HepG2 (cell line): Measurements from ENCODE around the gene ADARB2. TPM values are rescaled to one million over a fixed set of nuclear protein-coding genes. Genes with fewer than 3 reads are reported as not detected.

Experiments used
- ATAC-seq: fragments of 200-7000 bp; cut with Tn5 transposase; 3 replicates; pipeline ENCODE4 v1.9.1; 2020; ENCODE audit warnings: mild to moderate bottlenecking, moderate library complexity
- BruUV-seq: library from RNA; stranded (reverse); fragments of 400-500 nt; replicated peaks from 2 replicates; lab custom pipeline; 2021; lab: Mats Ljungman, UMichigan
- CTCF ChIA-PET: fragments of 300-600 bp; formaldehyde crosslinking; extraction: SDS; loops from one replicate; lab custom pipeline; 2021; ENCODE audit warnings: low total read pairs, inconsistent platforms, low intra/inter-chr PET ratio; lab: Yijun Ruan, JAX
- POLR2A ChIA-PET: fragments of 350-600 bp; sonication (Branson Sonifier 250); formaldehyde crosslinking; loops from one replicate; lab custom pipeline; 2020; ENCODE audit warnings: antibody characterized with exemption, inconsistent platforms; lab: Yijun Ruan, JAX
- DNase-seq: peaks from one replicate; pipeline ENCODE4 v3.0.0-alpha.2; 2015; ENCODE audit warnings: low spot score
- FAIRE-seq: peaks from 3 replicates; lab custom pipeline; 2011; peaks lifted over from hg19 to GRCh38; lab: Jason Lieb, UNC
- H2AFZ ChIP-seq: one replicate; pipeline ENCODE4 v1.6.1; 2011; ENCODE audit warnings: low read length, inconsistent platforms
- H3K27ac ChIP-seq: fragments of 300-600 bp; 3 replicates; pipeline ENCODE4 v1.8.0; 2011; ENCODE audit warnings: mixed run types, mild to moderate bottlenecking, mixed read lengths, low read length, inconsistent platforms; ENCODE audit not compliant: insufficient read depth; ENCODE audit errors: extremely low read length
- H3K27me3 ChIP-seq, 2 experiments: fragments of 200-600 bp in 1 of 2; 2 replicates in 1 of 2; 3 replicates in 1 of 2; pipeline versions ENCODE4 v1.6.0 to v1.8.0; 2011; ENCODE audit warnings: low read length in 2 of 2, mild to moderate bottlenecking in 2 of 2, moderate library complexity in 2 of 2, inconsistent platforms in 1 of 2; ENCODE audit not compliant: insufficient read depth in 2 of 2, control insufficient read depth in 1 of 2
- H3K36me3 ChIP-seq, 2 experiments: fragments of 200-600 bp in 1 of 2; replicated peaks in 1 of 2; 2 replicates in 1 of 2; 3 replicates in 1 of 2; pipeline versions ENCODE4 v1.5.1 to v1.8.0; 2011; ENCODE audit warnings: low read length in 2 of 2, inconsistent platforms in 1 of 2; ENCODE audit not compliant: insufficient read depth in 2 of 2, control insufficient read depth in 1 of 2
- H3K4me1 ChIP-seq: 2 replicates; pipeline ENCODE4 v1.5.1; 2012; ENCODE audit warnings: low read length, inconsistent platforms; ENCODE audit not compliant: insufficient read depth
- H3K4me2 ChIP-seq: 2 replicates; pipeline ENCODE4 v1.6.0; 2011; ENCODE audit warnings: low read depth, low read length, inconsistent platforms
- H3K4me3 ChIP-seq, 3 experiments: fragments of 200-600 bp in 1 of 3; sonication (generic), shearing (Covaris generic) in 1 of 3; replicated peaks in 1 of 3; 2 replicates each; pipeline ENCODE4 v1.5.1; 2011 to 2016; ENCODE audit warnings: low read length in 3 of 3, inconsistent platforms in 2 of 3, low read depth in 2 of 3, mild to moderate bottlenecking in 2 of 3, control low read depth in 1 of 3, mixed read lengths in 1 of 3; ENCODE audit not compliant: insufficient read depth in 1 of 3
- H3K79me2 ChIP-seq: one replicate; pipeline ENCODE4 v1.6.1; 2011; ENCODE audit warnings: low read length, inconsistent platforms; ENCODE audit not compliant: insufficient read depth
- H3K9ac ChIP-seq: 2 replicates; pipeline ENCODE4 v1.6.0; 2011; ENCODE audit warnings: mild to moderate bottlenecking, low read depth, low read length, inconsistent platforms; ENCODE audit not compliant: insufficient read depth
- H3K9me3 ChIP-seq: 2 replicates; pipeline ENCODE4 v1.5.1; 2012; ENCODE audit warnings: mild to moderate bottlenecking, low read length
- H4K20me1 ChIP-seq: 2 replicates; pipeline ENCODE4 v1.6.0; 2011; ENCODE audit warnings: inconsistent platforms, mild to moderate bottlenecking, low read length, moderate library complexity; ENCODE audit not compliant: insufficient read depth
- BATF2 ChIP-seq: sonication (generic); formaldehyde crosslinking; IDR thresholded peaks from 2 replicates; pipeline ENCODE4 v1.8.0; 2022; ENCODE audit warnings: mild to moderate bottlenecking, missing genetic modification reagents, moderate library complexity
- CAMTA2 ChIP-seq: sonication (generic); formaldehyde crosslinking; IDR thresholded peaks from 2 replicates; pipeline ENCODE4 v1.4.0; 2020; ENCODE audit warnings: mild to moderate bottlenecking, missing genetic modification reagents, borderline replicate concordance
- FOXO4 ChIP-seq: sonication (generic); formaldehyde crosslinking; conservative IDR thresholded peaks from 2 replicates; pipeline ENCODE4 v1.8.1; 2023; ENCODE audit warnings: missing genetic modification reagents
- GRHL1 ChIP-seq: sonication (generic); formaldehyde crosslinking; conservative IDR thresholded peaks from 2 replicates; pipeline ENCODE4 v1.8.0; 2022; ENCODE audit warnings: missing genetic modification reagents
- MLLT10 ChIP-seq: sonication (generic); formaldehyde crosslinking; IDR thresholded peaks from 2 replicates; pipeline ENCODE4 v1.4.0; 2020; ENCODE audit warnings: missing genetic modification reagents
- NAIF1 ChIP-seq: sonication (generic); formaldehyde crosslinking; IDR thresholded peaks from 2 replicates; pipeline ENCODE4 v1.5.0; 2020; ENCODE audit warnings: mild to moderate bottlenecking, missing genetic modification reagents, borderline replicate concordance
- NFYC ChIP-seq: IDR thresholded peaks from 2 replicates; pipeline ENCODE4 v1.6.1; 2016; ENCODE audit warnings: missing genetic modification reagents, missing compliant biosample characterization
- PAWR ChIP-seq: sonication (generic); formaldehyde crosslinking; IDR thresholded peaks from 2 replicates; pipeline ENCODE4 v1.4.0; 2020; ENCODE audit warnings: missing genetic modification reagents, mild to moderate bottlenecking, borderline replicate concordance
- RFX1 ChIP-seq: fragments of 450-650 bp; IDR thresholded peaks from 2 replicates; pipeline ENCODE4 v1.6.1; 2017
- RXRA ChIP-seq: sonication (generic); formaldehyde crosslinking; IDR thresholded peaks from 2 replicates; pipeline ENCODE4 v1.5.1; 2020; ENCODE audit warnings: missing genetic modification reagents
- SAP130 ChIP-seq: IDR thresholded peaks from 2 replicates; pipeline ENCODE4 v1.6.1; 2016; ENCODE audit warnings: low read depth
- SP2 ChIP-seq: sonication (generic); formaldehyde crosslinking; IDR thresholded peaks from 2 replicates; pipeline ENCODE4 v1.5.1; 2020; ENCODE audit warnings: mild to moderate bottlenecking, missing genetic modification reagents
- TRIM24 ChIP-seq: sonication (generic); formaldehyde crosslinking; IDR thresholded peaks from 2 replicates; pipeline ENCODE4 v1.8.0; 2022; ENCODE audit warnings: mild to moderate bottlenecking, missing genetic modification reagents
- WIZ ChIP-seq: sonication (generic); formaldehyde crosslinking; IDR thresholded peaks from 2 replicates; pipeline ENCODE4 v1.5.1; 2020; ENCODE audit warnings: mild to moderate bottlenecking, missing genetic modification reagents
- ZBTB25 ChIP-seq: IDR thresholded peaks from 2 replicates; pipeline ENCODE4 v1.6.1; 2018; ENCODE audit warnings: missing genetic modification reagents
- ZFAT ChIP-seq: sonication (generic); formaldehyde crosslinking; conservative IDR thresholded peaks from 2 replicates; pipeline ENCODE4 v1.8.1; 2023; ENCODE audit warnings: missing genetic modification reagents, inconsistent platforms
- ZSCAN21 ChIP-seq: sonication (generic); formaldehyde crosslinking; IDR thresholded peaks from 2 replicates; pipeline ENCODE4 v1.8.0; 2022; ENCODE audit warnings: mild to moderate bottlenecking, missing genetic modification reagents, moderate library complexity, borderline replicate concordance
- ZSCAN5A ChIP-seq: sonication (generic); formaldehyde crosslinking; IDR thresholded peaks from 2 replicates; pipeline ENCODE4 v1.8.0; 2022; ENCODE audit warnings: mild to moderate bottlenecking, missing genetic modification reagents, borderline replicate concordance
- WGBS: methylation state at CpG from one replicate; pipeline ENCODE4 v1.1.6; 2017; ENCODE audit warnings: low lambda C conversion rate; 5-methylcytosine and 5-hydroxymethylcytosine counted together
- in situ Hi-C: cut with HindIII; loops from 2 replicates; pipeline ENCODE4 v1.10.0; 2017; ENCODE audit warnings: low pct_unique_long_range_greater_than_20kb; ENCODE audit not compliant: extremely low pct_ligation_motif_present
- intact Hi-C: fragments of 100-400 bp; cut with micrococcal nuclease; formaldehyde crosslinking; loops from one replicate; pipeline ENCODE4 v1.10.0; 2022; ENCODE audit not compliant: unreplicated experiment
- polyA plus RNA-seq, 8 experiments: library from polyadenylated mRNA; depleted of rRNA in 3 of 8; stranded (reverse) in 7 of 8; unstranded in 1 of 8; fragments of >200 nt; fragmentation: Illumina TruSeq in 4 of 8; extraction: Trizol in 4 of 8; gene quantifications; 2 replicates each; pipeline versions ENCODE4 v1.2.1 to v1.2.3, GENCODE V29; 2011 to 2016; ENCODE audit warnings: low read depth in 4 of 8, missing spikeins in 1 of 8, mixed read lengths in 1 of 8; ENCODE audit not compliant: insufficient read depth in 1 of 8
- total RNA-seq, 5 experiments: library from RNA; depleted of rRNA; stranded (reverse); fragments of >200 nt; fragmentation: Illumina TruSeq; extraction: Trizol; gene quantifications; 2 replicates each; pipeline ENCODE4 v1.2.3, GENCODE V29; 2016; ENCODE audit warnings: low read depth in 1 of 5

The ADARB2 gene
- total and polyA plus RNA-seq, 2 of the 13 experiments (the other 11 are each of a cell fraction or from before 2014, with no cell fraction given), result not detected

GRCh38 chr10:1653321-1653720, 84.0 kb downstream of the ADARB2 start:
- H3K4me1 ChIP-seq, result no peaks in the 10 kb centered on the region
- ChIA-PET CTCF (no interaction called here), POLR2A (no interaction called here)
- H2AFZ ChIP-seq, result no peak overlapping the region
- no peaks in the 10 kb centered on the region for H4K20me1 ChIP-seq
- ATAC-seq, result no peak
- DNase-seq, result no peak
- peaks cover 3 to 22% of the 10 kb centered on the region in 2 experiments; a peak in 3 of 5 replicates for H3K27me3 ChIP-seq
- H3K9me3 ChIP-seq, result no peaks in the 10 kb centered on the region
- H3K36me3 ChIP-seq, result no peaks in the 10 kb centered on the region
- H3K4me2 ChIP-seq, result no peak overlapping the region
- no peak overlapping the region for H3K4me3 ChIP-seq
- WGBS, result 14% methylated on average over 5 of the region's 11 CpGs
- in situ Hi-C loops (no loop called here), intact Hi-C loops (no loop called here)
- FAIRE-seq, result no peak
- H3K9ac ChIP-seq, result no peak overlapping the region
- TF ChIP-seq FOXO4, result no peak
- no peak for TF ChIP-seq MLLT10 (CRISPR knock-in tag)
- no peak for TF ChIP-seq BATF2 (CRISPR knock-in tag)
- TF ChIP-seq CAMTA2 (CRISPR knock-in tag), result no peak
- no peak for TF ChIP-seq ZSCAN21 (CRISPR knock-in tag)
- no peak for TF ChIP-seq WIZ (CRISPR knock-in tag)
- TF ChIP-seq RXRA (CRISPR knock-in tag), result no peak
- no peak for TF ChIP-seq NFYC (CRISPR knock-in tag)
- TF ChIP-seq TRIM24, result no peak
- TF ChIP-seq SAP130 (CRISPR knock-in tag), result no peak
- no peak for TF ChIP-seq SP2 (CRISPR knock-in tag)
- TF ChIP-seq ZFAT (CRISPR knock-in tag), result no peak
- TF ChIP-seq RFX1, result no peak
- no peak for TF ChIP-seq ZBTB25 (CRISPR knock-in tag)
- no peak for TF ChIP-seq ZSCAN5A (CRISPR knock-in tag)
- TF ChIP-seq GRHL1 (CRISPR knock-in tag), result no peak
- no peak for TF ChIP-seq NAIF1 (CRISPR knock-in tag)
- no peak for TF ChIP-seq PAWR (CRISPR knock-in tag)
- no peaks in the 10 kb centered on the region for H3K79me2 ChIP-seq
- BruUV-seq, result no TSS peak
- H3K27ac ChIP-seq, result no peak overlapping the region
